ENCODE data around the gene GPS2. TPM values are rescaled to one million over a fixed set of nuclear protein-coding genes. Genes with fewer than 3 reads are reported as not detected.

The GPS2 gene
- total RNA-seq, 1 donor from 2014 or later = 51.1 TPM

DNA sequence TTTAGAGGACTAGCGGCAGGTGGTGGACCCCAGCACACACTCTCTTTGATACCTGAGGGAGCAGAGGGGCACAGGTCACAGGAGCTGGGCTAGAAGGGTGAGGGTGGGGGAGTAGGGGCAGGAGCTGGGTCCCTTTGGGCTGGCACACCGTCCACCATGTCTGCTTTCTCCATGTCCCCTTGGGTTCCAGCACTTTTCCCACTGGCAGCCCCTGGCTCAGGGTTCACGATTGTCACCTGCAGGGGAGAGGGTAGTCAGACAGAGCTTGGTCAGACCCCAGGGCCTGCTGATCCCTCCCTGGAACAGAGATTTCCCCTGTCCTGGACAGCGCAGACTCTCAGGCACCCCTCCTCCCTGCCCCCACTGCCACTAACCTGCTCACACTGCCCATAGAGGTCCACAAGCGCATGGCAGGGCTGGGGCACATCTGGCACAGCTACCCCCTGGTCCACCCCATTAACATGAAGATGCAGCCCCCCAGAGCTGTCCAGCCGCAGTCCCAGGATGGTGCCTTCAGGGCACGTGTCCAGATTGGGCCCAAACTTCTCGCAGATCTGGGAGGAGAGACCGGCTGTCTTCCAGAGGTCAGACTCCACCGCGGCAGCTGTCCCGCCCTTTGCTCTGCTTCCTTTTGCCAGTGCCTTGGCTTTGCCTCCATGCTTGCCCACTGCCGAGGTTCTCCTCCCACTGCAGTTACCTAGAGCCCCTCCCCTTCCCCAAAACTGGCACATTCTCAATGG lies 3.1 kb upstream of the GPS2 start:
- H3K36me3 ChIP-seq = peaks cover 0 to 63% of the 10 kb centered on the region in 2 donors
- TF ChIP-seq POLR2A (IDR thresholded peaks at IDR 0.05) = no peak
- TF ChIP-seq, protein P1, sequence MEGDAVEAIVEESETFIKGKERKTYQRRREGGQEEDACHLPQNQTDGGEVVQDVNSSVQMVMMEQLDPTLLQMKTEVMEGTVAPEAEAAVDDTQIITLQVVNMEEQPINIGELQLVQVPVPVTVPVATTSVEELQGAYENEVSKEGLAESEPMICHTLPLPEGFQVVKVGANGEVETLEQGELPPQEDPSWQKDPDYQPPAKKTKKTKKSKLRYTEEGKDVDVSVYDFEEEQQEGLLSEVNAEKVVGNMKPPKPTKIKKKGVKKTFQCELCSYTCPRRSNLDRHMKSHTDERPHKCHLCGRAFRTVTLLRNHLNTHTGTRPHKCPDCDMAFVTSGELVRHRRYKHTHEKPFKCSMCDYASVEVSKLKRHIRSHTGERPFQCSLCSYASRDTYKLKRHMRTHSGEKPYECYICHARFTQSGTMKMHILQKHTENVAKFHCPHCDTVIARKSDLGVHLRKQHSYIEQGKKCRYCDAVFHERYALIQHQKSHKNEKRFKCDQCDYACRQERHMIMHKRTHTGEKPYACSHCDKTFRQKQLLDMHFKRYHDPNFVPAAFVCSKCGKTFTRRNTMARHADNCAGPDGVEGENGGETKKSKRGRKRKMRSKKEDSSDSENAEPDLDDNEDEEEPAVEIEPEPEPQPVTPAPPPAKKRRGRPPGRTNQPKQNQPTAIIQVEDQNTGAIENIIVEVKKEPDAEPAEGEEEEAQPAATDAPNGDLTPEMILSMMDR (IDR thresholded peaks at IDR 0.05) = no peak
- peaks cover 24% of the 10 kb centered on the region for H3K4me1 ChIP-seq
- H3K9me3 ChIP-seq = no peaks in the 10 kb centered on the region
- no peak overlapping the region for H3K4me3 ChIP-seq
- intact Hi-C loops (cut with DNase I) = no loop called here
- H3K27me3 ChIP-seq = no peaks in the 10 kb centered on the region
- DNase-seq (ENCODE audit: extremely low spot score in 2 of 2) = no peak
- H3K27ac ChIP-seq = no peak overlapping the region

DNA sequence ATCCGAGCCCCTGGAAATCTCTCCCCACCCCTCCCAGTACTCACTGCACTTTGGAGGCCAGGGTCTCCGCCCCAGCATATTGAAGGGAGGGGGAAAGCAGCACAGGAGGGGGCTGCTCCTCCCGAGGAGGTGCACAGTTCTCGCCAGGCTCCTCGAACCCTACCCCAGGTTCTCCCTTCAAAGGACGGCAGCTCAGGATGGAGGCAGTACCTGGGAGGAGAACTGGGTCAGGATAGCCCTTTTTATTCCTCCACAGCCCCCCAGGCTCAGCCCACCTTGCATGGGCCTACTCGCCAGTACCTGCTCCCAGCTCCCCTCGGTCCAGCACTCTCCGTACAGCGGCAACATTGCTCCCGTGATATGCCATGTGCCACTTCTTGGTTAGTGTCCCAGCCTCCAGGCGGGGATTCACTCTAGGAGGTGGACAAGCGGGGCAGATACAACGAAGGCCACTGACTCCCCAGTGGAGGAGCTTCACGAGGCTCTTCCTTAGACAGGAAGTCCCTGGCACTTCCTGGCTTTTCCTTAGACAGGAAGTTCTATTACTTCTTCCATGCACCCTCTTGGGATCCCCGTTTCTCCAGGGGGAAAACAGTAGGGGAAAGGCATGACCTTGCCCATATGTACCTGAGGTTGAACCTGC lies 2.1 kb upstream of the GPS2 start:
- Histone ChIP-seq H3K27me3 (no peaks in the 10 kb centered on the region), H3K4me3 (no peak overlapping the region), H3K9me3 (no peaks in the 10 kb centered on the region), H3K4me1 (peaks cover 30% of the 10 kb centered on the region), H3K36me3 (peaks cover 0 to 63% of the 10 kb centered on the region in 2 donors), H3K27ac (no peak overlapping the region)
- DNase-seq (ENCODE audit: extremely low spot score in 2 of 2) = no peak
- no peak for TF ChIP-seq POLR2AphosphoS5 (IDR thresholded peaks at IDR 0.05; ENCODE audit: insufficient read depth in 1 of 2, low read depth in 1 of 2)
- intact Hi-C loops (cut with DNase I) = no loop called here

DNA sequence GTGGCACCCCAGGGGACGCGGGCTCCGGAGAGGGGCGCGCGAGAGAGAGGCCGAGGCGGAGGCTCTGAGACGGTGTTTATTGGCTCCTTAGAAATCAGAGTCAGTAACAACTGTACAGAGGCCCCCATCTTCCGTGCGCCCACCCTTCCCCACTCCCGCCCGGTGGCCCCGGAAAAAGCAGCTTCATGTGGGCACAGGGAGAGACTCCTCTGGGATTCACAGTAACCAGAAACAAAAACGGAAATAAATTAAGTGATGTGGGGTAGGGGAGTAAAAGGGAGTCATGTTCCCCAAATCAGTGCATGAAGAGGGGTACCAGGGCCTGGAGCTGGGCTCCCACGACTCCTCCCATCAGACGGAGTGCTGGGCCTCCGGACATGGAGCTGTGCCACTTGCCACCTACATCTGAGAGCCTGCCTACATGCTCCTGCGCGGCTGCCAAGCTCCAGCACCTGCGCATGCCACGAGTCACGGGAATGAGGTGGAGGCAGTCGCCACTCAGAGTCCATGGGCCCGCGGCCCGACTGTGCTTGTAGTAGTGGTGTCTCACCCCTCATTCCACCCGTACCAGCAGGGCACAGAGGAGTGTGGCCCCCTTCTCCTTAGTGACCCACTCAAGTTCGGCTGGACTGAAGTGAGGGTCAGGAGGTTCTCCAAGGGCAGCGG lies 543 bp upstream of the GPS2 start:
- TF ChIP-seq, protein P1 (IDR thresholded peaks at IDR 0.05) = no peak
- TF ChIP-seq POLR2AphosphoS5 (IDR thresholded peaks at IDR 0.05; ENCODE audit: insufficient read depth in 1 of 2, low read depth in 1 of 2) (peak in 1 of 2 donors; percentile 6), POLR2A (IDR thresholded peaks at IDR 0.05) (no peak)
- H3K4me1 ChIP-seq = peaks cover 42% of the 10 kb centered on the region
- DNase-seq (ENCODE audit: extremely low spot score in 2 of 2) = no peak
- H3K36me3 ChIP-seq = peaks cover 3 to 62% of the 10 kb centered on the region in 2 donors
- intact Hi-C loops (cut with DNase I) = no loop called here
- H3K27ac ChIP-seq = peak overlapping the region; percentile 91
- H3K4me3 ChIP-seq = peak overlapping the region; percentile 87 to 95
- no peaks in the 10 kb centered on the region for H3K9me3 ChIP-seq
- no peaks in the 10 kb centered on the region for H3K27me3 ChIP-seq

DNA sequence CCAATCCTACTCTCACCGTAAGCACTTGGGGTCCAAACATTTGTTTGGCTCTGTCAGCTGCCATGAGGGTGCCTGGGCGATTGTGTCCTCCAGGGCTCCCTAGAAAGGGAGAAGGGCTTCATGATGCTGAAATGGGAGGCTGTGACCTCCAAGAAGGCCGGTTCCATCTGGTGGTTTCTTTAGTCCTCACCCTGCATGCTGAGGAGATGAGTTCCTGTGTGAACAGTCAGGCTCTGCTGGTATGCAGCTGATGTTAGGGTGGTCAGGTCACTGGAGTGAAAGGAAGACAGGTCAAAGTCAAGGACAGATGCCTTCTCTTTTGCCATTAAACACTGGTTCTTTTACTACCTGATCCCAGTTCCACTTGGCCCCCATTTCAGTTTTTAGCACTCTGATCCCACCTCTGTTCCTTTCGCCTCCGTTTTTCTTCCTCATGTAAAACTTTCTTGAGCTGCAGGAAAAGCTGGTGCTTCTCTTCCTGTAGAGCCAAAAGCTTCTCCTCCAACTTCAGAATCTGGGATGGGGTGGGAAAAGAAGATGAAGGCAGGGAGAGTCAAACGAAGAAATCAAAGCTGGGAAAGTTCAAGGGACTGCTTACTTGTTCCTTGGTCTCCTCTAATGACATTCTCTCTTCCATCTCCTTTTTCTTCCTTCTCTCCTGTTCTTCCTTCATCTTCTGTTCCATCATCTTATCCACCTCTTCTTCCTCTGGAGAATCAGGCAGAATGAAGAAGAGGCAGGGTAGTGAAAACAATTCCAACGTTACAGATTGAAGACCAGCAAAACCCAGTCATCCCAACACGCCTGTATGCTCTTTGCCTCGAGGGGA lies 1.1 kb downstream of the GPS2 start:
- Histone ChIP-seq H3K27me3 (no peaks in the 10 kb centered on the region), H3K9me3 (no peaks in the 10 kb centered on the region), H3K4me1 (peaks cover 58% of the 10 kb centered on the region), H3K27ac (peak overlapping the region; percentile 91), H3K4me3 (peak overlapping the region; percentile 87 to 95), H3K36me3 (peaks cover 3 to 69% of the 10 kb centered on the region in 2 donors)
- TF ChIP-seq, protein P1 (IDR thresholded peaks at IDR 0.05) = no peak
- TF ChIP-seq POLR2AphosphoS5 (IDR thresholded peaks at IDR 0.05; ENCODE audit: insufficient read depth in 1 of 2, low read depth in 1 of 2) = no peak
- no peak for TF ChIP-seq POLR2A (IDR thresholded peaks at IDR 0.05)
- intact Hi-C loops (cut with DNase I) = loop anchor here (5.0 kb wide), 1 partner anchor 33 kb away; no protein-coding TSS in a partner anchor
- no peak for DNase-seq (ENCODE audit: extremely low spot score in 2 of 2)

All from vagina (tissue), 2 donors.